ENCODE measurements around the gene VPS13D. TPM values are rescaled to one million over a fixed set of nuclear protein-coding genes. Genes with fewer than 3 reads are reported as not detected.

VPS13D gene
- total and polyA plus RNA-seq, 3 donors from 2014 or later = 51.9 to 125 (median 86.8) TPM

GRCh38 chr1:12271033-12271432 is 41.2 kb downstream of the VPS13D start:
- WGBS, 2 donors = 86 to 92% methylated on average over 4 of the region's 4 CpGs
- no peak for DNase-seq
- H3K27me3 ChIP-seq = no peaks in the 10 kb centered on the region
- TF ChIP-seq CTCF (IDR thresholded peaks at IDR 0.05) = no peak
- TF ChIP-seq POLR2A (IDR thresholded peaks at IDR 0.05) = no peak
- no peaks in the 10 kb centered on the region for H3K4me1 ChIP-seq
- no peak overlapping the region for H3K4me3 ChIP-seq
- no peak overlapping the region for H3K27ac ChIP-seq
- intact Hi-C loops (cut with DNase I; ENCODE audit: low total_unique reads) = no loop called here
- no peaks in the 10 kb centered on the region for H3K36me3 ChIP-seq (ENCODE audit: low read depth, missing control alignments)
- H3K9me3 ChIP-seq = no peaks in the 10 kb centered on the region

- Histone ChIP-seq H3K27ac (no peak overlapping the region), H3K4me3 (no peak overlapping the region), H3K36me3 (ENCODE audit: low read depth, missing control alignments) (no peaks in the 10 kb centered on the region), H3K27me3 (no peaks in the 10 kb centered on the region), H3K9me3 (no peaks in the 10 kb centered on the region), H3K4me1 (no peaks in the 10 kb centered on the region)
- WGBS, 2 donors = 92 to 97% methylated on average over 6 of the region's 6 CpGs
- intact Hi-C loops (cut with DNase I; ENCODE audit: low total_unique reads) = no loop called here
- TF ChIP-seq POLR2A (IDR thresholded peaks at IDR 0.05) = no peak
- TF ChIP-seq CTCF (IDR thresholded peaks at IDR 0.05) = no peak
- no peak for DNase-seq
Measured at GRCh38 chr1:12272770-12273169, 42.9 kb downstream of the VPS13D start.

GRCh38 chr1:12275370-12275769 is 45.5 kb downstream of the VPS13D start:
- TF ChIP-seq POLR2A (IDR thresholded peaks at IDR 0.05) (no peak), CTCF (IDR thresholded peaks at IDR 0.05) (peak in 2 of 3 experiments; percentile 43 to 64)
- Histone ChIP-seq H3K9me3 (no peaks in the 10 kb centered on the region), H3K36me3 (ENCODE audit: low read depth, missing control alignments) (no peaks in the 10 kb centered on the region), H3K4me3 (no peak overlapping the region), H3K27ac (no peak overlapping the region), H3K4me1 (no peaks in the 10 kb centered on the region), H3K27me3 (no peaks in the 10 kb centered on the region)
- WGBS, 2 donors = 60 to 63% methylated on average over 4 of the region's 4 CpGs
- DNase-seq = peak; percentile 46
- intact Hi-C loops (cut with DNase I; ENCODE audit: low total_unique reads) = no loop called here

- Histone ChIP-seq H3K27me3 (no peaks in the 10 kb centered on the region), H3K36me3 (ENCODE audit: low read depth, missing control alignments) (no peaks in the 10 kb centered on the region), H3K27ac (no peak overlapping the region), H3K9me3 (no peaks in the 10 kb centered on the region), H3K4me3 (no peak overlapping the region), H3K4me1 (no peaks in the 10 kb centered on the region)
- DNase-seq = peak; percentile 25
- intact Hi-C loops (cut with DNase I; ENCODE audit: low total_unique reads) = no loop called here
- TF ChIP-seq POLR2A (IDR thresholded peaks at IDR 0.05) (no peak), CTCF (IDR thresholded peaks at IDR 0.05) (peak in 2 of 3 experiments; percentile 28 to 38)
- 77 to 85% methylated on average over 7 of the region's 7 CpGs for WGBS, 2 donors
Measured at GRCh38 chr1:12276225-12276624, 46.4 kb downstream of the VPS13D start.

GRCh38 chr1:12279003-12279402 is 49.2 kb downstream of the VPS13D start:
- Histone ChIP-seq H3K4me1 (no peaks in the 10 kb centered on the region), H3K4me3 (no peak overlapping the region), H3K9me3 (no peaks in the 10 kb centered on the region), H3K27ac (no peak overlapping the region), H3K36me3 (ENCODE audit: low read depth, missing control alignments) (no peaks in the 10 kb centered on the region), H3K27me3 (no peaks in the 10 kb centered on the region)
- TF ChIP-seq CTCF (IDR thresholded peaks at IDR 0.05) (no peak), POLR2A (IDR thresholded peaks at IDR 0.05) (no peak)
- 79 to 87% methylated on average over 3 of the region's 3 CpGs for WGBS, 2 donors
- intact Hi-C loops (cut with DNase I; ENCODE audit: low total_unique reads) = no loop called here
- no peak for DNase-seq

Data from testis (tissue), 3 donors.